ENCODE results near the gene JPH3. TPM values are rescaled to one million over a fixed set of nuclear protein-coding genes. Genes with fewer than 3 reads are reported as not detected.

Gene JPH3
- polyA plus RNA-seq, 1 donor (not counting 4 experiments of a cell fraction or from before 2014, with no cell fraction given): not detected

DNA sequence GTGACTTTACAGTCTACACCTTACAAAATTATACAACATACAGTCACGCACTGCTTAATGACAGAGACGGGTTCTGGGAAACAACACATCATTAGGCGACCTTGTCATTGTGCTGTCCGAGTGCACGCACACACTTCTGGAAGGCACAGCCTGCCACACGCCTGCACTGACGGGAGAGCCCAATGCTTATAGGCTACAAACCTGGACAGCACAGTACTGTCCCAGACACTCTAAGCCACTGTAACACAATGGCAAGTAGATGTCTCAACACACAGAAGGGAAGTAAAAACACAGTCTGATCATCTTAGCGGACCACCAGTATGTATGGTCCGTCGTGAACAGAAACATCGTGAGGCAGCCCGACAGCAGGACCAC, 133.7 kb downstream of the JPH3 start:
- Histone ChIP-seq H3K36me3 (ENCODE audit: control insufficient read depth in 2 of 2, extremely low read depth in 1 of 2, insufficient read depth in 2 of 2, low read length in 2 of 2) (peaks cover 1 to 12% of the 10 kb centered on the region in 2 experiments), H3K9ac (ENCODE audit: control insufficient read depth, extremely low read depth, insufficient read depth, low read length) (no peak overlapping the region), H2AFZ (ENCODE audit: control insufficient read depth, low read length) (no peak overlapping the region), H3K4me2 (ENCODE audit: control insufficient read depth, extremely low read depth, insufficient read depth, low read depth, low read length) (no peak overlapping the region), H3K4me1 (ENCODE audit: control insufficient read depth, extremely low read depth, insufficient read depth, low read length) (no peaks in the 10 kb centered on the region), H3K4me3 (ENCODE audit: control insufficient read depth in 2 of 3, extremely low read depth in 1 of 3, insufficient read depth in 2 of 3, low read depth in 1 of 3, low read length in 3 of 3) (no peak overlapping the region), H3K9me1 (ENCODE audit: control insufficient read depth, extremely low read depth, insufficient read depth, low read length) (no peaks in the 10 kb centered on the region), H3K27me3 (ENCODE audit: control insufficient read depth, extremely low read depth, insufficient read depth, low read length) (no peaks in the 10 kb centered on the region), H3K27ac (ENCODE audit: control insufficient read depth, insufficient read depth, low read length) (no peak overlapping the region), H4K20me1 (ENCODE audit: control insufficient read depth, extremely low read depth, insufficient read depth, low read length) (peaks cover 4% of the 10 kb centered on the region), H3K9me3 (ENCODE audit: control insufficient read depth, low read depth, low read length) (no peaks in the 10 kb centered on the region), H3K79me2 (ENCODE audit: control insufficient read depth, insufficient read depth, low read length) (peaks cover 2% of the 10 kb centered on the region)
- FAIRE-seq (no peak), DNase-seq (ENCODE audit: low read depth, low spot score) (no peak)
- dilution Hi-C loops (cut with MboI; ENCODE audit: extremely low pct_ligation_motif_present, low sequenced_read_pairs): no loop called here
- TF ChIP-seq EZH2 (IDR thresholded peaks at IDR 0.05; ENCODE audit: low read length): no peak
- TF ChIP-seq, protein P1, sequence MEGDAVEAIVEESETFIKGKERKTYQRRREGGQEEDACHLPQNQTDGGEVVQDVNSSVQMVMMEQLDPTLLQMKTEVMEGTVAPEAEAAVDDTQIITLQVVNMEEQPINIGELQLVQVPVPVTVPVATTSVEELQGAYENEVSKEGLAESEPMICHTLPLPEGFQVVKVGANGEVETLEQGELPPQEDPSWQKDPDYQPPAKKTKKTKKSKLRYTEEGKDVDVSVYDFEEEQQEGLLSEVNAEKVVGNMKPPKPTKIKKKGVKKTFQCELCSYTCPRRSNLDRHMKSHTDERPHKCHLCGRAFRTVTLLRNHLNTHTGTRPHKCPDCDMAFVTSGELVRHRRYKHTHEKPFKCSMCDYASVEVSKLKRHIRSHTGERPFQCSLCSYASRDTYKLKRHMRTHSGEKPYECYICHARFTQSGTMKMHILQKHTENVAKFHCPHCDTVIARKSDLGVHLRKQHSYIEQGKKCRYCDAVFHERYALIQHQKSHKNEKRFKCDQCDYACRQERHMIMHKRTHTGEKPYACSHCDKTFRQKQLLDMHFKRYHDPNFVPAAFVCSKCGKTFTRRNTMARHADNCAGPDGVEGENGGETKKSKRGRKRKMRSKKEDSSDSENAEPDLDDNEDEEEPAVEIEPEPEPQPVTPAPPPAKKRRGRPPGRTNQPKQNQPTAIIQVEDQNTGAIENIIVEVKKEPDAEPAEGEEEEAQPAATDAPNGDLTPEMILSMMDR (optimal IDR thresholded peaks at IDR 0.05 in 1 of 3, IDR thresholded peaks at IDR 0.05 in 1 of 3, conservative IDR thresholded peaks at IDR 0.05 in 1 of 3; ENCODE audit: extremely low read depth in 1 of 3, insufficient read depth in 2 of 3, low read length in 3 of 3): no peak

DNA sequence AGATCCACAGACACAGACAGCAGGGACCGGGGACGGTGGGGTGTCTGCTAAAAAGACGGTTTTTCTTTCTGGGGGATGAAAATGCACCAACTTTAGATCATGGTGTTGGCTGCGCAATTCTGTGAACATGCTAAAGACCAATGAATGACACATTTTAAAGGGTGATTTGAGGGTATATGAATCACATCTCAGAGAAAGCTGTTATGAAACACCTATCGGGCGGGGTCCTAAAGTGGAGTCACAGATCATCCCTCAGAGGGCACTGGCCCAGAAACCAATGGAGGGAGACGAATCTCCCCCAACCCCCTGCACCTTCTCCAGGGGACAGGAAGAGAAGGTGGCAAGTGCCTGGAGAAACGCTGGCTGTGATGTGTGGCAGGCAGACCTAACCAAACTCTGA, 137.5 kb downstream of the JPH3 start:
- FAIRE-seq (no peak), DNase-seq (ENCODE audit: low read depth, low spot score) (no peak)
- no peaks in the 10 kb centered on the region for H3K9me3 ChIP-seq (ENCODE audit: control insufficient read depth, low read depth, low read length)

More for the DNA sequence above, 137.5 kb downstream of the JPH3 start:
- H3K4me1 ChIP-seq (ENCODE audit: control insufficient read depth, extremely low read depth, insufficient read depth, low read length): no peaks in the 10 kb centered on the region
- peaks cover 5 to 9% of the 10 kb centered on the region in 2 experiments for H3K36me3 ChIP-seq (ENCODE audit: control insufficient read depth in 2 of 2, extremely low read depth in 1 of 2, insufficient read depth in 2 of 2, low read length in 2 of 2)
- H3K79me2 ChIP-seq (ENCODE audit: control insufficient read depth, insufficient read depth, low read length): no peaks in the 10 kb centered on the region
- H3K27me3 ChIP-seq (ENCODE audit: control insufficient read depth, extremely low read depth, insufficient read depth, low read length): no peaks in the 10 kb centered on the region
- dilution Hi-C loops (cut with MboI; ENCODE audit: extremely low pct_ligation_motif_present, low sequenced_read_pairs): no loop called here
- no peak overlapping the region for H3K9ac ChIP-seq (ENCODE audit: control insufficient read depth, extremely low read depth, insufficient read depth, low read length)
- H3K9me1 ChIP-seq (ENCODE audit: control insufficient read depth, extremely low read depth, insufficient read depth, low read length): no peaks in the 10 kb centered on the region
- no peak overlapping the region for H3K4me3 ChIP-seq (ENCODE audit: control insufficient read depth in 2 of 3, extremely low read depth in 1 of 3, insufficient read depth in 2 of 3, low read depth in 1 of 3, low read length in 3 of 3)
- no peak for TF ChIP-seq EZH2 (IDR thresholded peaks at IDR 0.05; ENCODE audit: low read length)
- TF ChIP-seq, protein P1 (optimal IDR thresholded peaks at IDR 0.05 in 1 of 3, IDR thresholded peaks at IDR 0.05 in 1 of 3, conservative IDR thresholded peaks at IDR 0.05 in 1 of 3; ENCODE audit: extremely low read depth in 1 of 3, insufficient read depth in 2 of 3, low read length in 3 of 3): no peak
- H2AFZ ChIP-seq (ENCODE audit: control insufficient read depth, low read length): no peak overlapping the region
- H4K20me1 ChIP-seq (ENCODE audit: control insufficient read depth, extremely low read depth, insufficient read depth, low read length): no peaks in the 10 kb centered on the region
- H3K27ac ChIP-seq (ENCODE audit: control insufficient read depth, insufficient read depth, low read length): no peak overlapping the region
- no peak overlapping the region for H3K4me2 ChIP-seq (ENCODE audit: control insufficient read depth, extremely low read depth, insufficient read depth, low read depth, low read length)
